Activated naive CD8-positive, alpha-beta T cell treated with anti-CD3 and anti-CD28 coated beads, Interleukin-2, amount 50 U/mL, for 24 hours (primary cell): ENCODE measurements around the gene SPTAN1.
A peak's percentile ranks its signal among the peaks of the same experiment; 100 is the strongest.

Experiments
- ATAC-seq: fragments of 150-1000 bp; cut with Tn5 transposase; one replicate; pipeline ENCODE4 v1.10.0; 2021
- DNase-seq: peaks from one replicate; pipeline ENCODE4 v3.0.0; 2021
- H3K27ac Mint-ChIP-seq: one replicate; pipeline ENCODE4 v1.8.0; 2021; ENCODE audit warnings: mild to moderate bottlenecking, mixed read lengths
- H3K27me3 Mint-ChIP-seq: one replicate; pipeline ENCODE4 v1.8.0; 2021; ENCODE audit warnings: mixed read lengths
- H3K36me3 Mint-ChIP-seq: one replicate; pipeline ENCODE4 v1.8.0; 2021; ENCODE audit warnings: low read depth, mixed read lengths
- H3K4me1 Mint-ChIP-seq: one replicate; pipeline ENCODE4 v1.8.0; 2021; ENCODE audit warnings: mixed read lengths
- H3K4me3 Mint-ChIP-seq: one replicate; pipeline ENCODE4 v1.8.0; 2021; ENCODE audit warnings: mild to moderate bottlenecking, moderate library complexity, mixed read lengths
- H3K9me3 Mint-ChIP-seq: one replicate; pipeline ENCODE4 v1.8.0; 2021; ENCODE audit warnings: mixed read lengths

SPTAN1 gene

DNA sequence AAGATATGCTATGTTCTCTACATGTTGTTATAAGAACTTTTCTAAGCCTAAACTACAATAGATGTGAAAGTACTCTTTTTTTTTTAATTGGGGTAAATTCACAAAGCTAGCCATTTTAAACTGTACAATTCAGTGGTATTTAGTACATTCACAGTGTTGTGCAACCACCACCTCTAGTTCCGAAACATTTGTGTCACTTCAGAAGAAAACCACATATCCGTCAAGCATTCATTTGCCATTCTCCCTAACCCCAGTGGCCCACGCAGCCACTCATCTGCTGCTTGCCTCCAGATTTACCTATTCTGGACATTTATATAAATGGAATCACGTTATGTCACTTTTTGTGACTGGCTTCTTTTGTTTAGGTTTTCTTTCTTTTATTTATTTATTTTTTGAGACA is 43.1 kb downstream of the SPTAN1 start:
- Mint-ChIP-seq H3K4me1 (peaks cover 4% of the 10 kb centered on the region), H3K4me3 (no peak overlapping the region), H3K36me3 (peaks cover 37% of the 10 kb centered on the region), H3K27ac (no peak overlapping the region), H3K9me3 (no peaks in the 10 kb centered on the region), H3K27me3 (no peaks in the 10 kb centered on the region)
- no peak for ATAC-seq
- no peak for DNase-seq

DNA sequence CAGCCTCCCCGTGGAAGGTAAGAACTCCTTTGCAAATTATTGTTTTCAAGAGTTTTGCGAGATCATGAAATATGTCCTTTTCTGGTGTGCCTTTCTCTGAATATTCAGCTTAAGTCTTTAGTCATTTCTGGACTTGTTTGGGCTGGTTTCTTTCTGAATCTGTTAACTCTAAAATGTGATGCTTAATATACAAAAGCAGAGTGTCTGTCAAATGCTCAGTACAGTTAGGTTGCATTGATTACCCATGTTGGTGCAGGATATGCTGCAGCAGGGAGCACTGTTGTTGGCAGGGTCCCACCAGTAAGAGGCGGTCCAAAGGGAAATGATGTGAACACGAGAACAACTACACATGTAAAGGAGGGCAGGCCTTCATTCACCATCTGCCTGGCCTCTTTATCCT is 47.7 kb downstream of the SPTAN1 start:
- no peaks in the 10 kb centered on the region for H3K9me3 Mint-ChIP-seq
- DNase-seq (no peak), ATAC-seq (no peak)
- H3K4me3 Mint-ChIP-seq: no peak overlapping the region
- no peaks in the 10 kb centered on the region for H3K27me3 Mint-ChIP-seq
- peaks cover 38% of the 10 kb centered on the region for H3K36me3 Mint-ChIP-seq
- H3K4me1 Mint-ChIP-seq: peaks cover 4% of the 10 kb centered on the region
- peak overlapping the region; percentile 22 for H3K27ac Mint-ChIP-seq

DNA sequence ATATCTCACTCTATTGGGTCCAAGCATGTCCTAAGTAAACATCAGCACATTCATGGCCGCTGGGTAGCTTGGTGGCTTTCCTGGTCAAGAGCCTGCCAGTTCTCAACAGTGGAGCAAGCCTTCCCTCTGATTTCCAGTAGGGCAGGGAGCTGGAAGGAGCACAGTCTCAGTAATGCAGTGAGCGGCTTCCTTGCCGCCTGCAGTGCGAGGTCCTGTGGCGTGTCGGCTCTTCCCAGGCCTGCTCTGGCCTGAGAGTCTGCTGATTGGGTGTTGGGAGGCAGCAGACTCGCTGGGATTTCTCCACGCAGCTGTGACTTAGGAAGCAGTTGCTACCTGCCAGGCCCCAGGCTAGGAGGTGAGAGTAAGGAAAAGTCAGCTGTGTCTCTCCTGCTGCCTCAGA is 51.3 kb downstream of the SPTAN1 start:
- DNase-seq: no peak
- H3K9me3 Mint-ChIP-seq: no peaks in the 10 kb centered on the region
- no peak for ATAC-seq
- no peaks in the 10 kb centered on the region for H3K27me3 Mint-ChIP-seq
- peaks cover 36% of the 10 kb centered on the region for H3K36me3 Mint-ChIP-seq
- no peak overlapping the region for H3K4me3 Mint-ChIP-seq
- H3K27ac Mint-ChIP-seq: no peak overlapping the region
- peaks cover 4% of the 10 kb centered on the region for H3K4me1 Mint-ChIP-seq

DNA sequence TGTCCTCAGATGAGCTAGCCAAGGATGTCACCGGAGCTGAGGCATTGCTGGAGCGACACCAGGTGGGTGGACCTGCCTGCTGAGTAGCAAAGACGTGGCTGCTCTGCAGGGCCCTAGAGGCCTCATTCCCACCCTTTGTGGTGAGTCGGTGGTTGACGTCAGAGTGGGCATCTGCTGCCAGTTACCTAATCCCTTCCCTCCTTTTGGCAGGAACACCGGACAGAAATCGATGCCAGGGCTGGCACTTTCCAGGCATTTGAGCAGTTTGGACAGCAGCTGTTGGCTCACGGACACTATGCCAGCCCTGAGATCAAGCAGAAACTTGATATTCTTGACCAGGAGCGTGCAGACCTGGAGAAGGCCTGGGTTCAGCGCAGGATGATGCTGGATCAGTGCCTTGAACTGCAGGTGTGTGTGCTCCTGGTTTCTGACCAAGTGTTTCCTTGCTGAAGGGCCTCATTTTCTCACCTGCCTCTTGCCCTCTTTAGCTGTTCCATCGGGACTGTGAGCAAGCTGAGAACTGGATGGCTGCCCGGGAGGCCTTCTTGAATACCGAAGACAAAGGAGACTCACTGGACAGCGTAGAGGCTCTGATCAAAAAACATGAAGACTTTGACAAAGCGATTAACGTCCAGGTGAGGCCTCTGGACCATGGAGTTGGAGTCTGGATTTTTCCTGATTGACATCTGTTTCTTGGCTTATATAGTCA is 55.4 kb downstream of the SPTAN1 start:
- Mint-ChIP-seq H3K27me3 (no peaks in the 10 kb centered on the region), H3K4me3 (no peak overlapping the region), H3K9me3 (no peaks in the 10 kb centered on the region), H3K4me1 (no peaks in the 10 kb centered on the region), H3K36me3 (peaks cover 49% of the 10 kb centered on the region), H3K27ac (no peak overlapping the region)
- DNase-seq: no peak
- no peak for ATAC-seq

DNA sequence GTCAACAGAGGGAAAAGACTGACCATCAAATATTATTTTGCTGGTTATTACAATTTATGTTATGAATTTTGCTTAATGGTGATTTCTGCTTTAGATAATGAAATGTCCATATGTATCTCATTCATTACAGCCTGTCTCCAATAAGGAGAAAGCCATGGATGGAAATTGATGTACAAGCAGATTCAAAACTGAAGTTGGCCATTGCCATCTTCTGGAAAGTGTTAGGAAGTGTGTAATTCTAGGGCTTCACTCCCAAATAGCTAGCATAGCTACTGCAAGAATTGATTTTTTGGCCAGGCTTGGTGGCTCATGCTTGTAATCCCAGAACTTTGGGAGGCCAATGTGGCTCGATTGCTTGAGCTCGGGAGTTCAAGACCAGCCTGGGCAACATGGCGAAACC is 58.5 kb downstream of the SPTAN1 start:
- no peak for DNase-seq
- no peaks in the 10 kb centered on the region for H3K27me3 Mint-ChIP-seq
- no peak overlapping the region for H3K4me3 Mint-ChIP-seq
- H3K27ac Mint-ChIP-seq: no peak overlapping the region
- H3K36me3 Mint-ChIP-seq: peaks cover 48% of the 10 kb centered on the region
- H3K4me1 Mint-ChIP-seq: no peaks in the 10 kb centered on the region
- no peak for ATAC-seq
- no peaks in the 10 kb centered on the region for H3K9me3 Mint-ChIP-seq

DNA sequence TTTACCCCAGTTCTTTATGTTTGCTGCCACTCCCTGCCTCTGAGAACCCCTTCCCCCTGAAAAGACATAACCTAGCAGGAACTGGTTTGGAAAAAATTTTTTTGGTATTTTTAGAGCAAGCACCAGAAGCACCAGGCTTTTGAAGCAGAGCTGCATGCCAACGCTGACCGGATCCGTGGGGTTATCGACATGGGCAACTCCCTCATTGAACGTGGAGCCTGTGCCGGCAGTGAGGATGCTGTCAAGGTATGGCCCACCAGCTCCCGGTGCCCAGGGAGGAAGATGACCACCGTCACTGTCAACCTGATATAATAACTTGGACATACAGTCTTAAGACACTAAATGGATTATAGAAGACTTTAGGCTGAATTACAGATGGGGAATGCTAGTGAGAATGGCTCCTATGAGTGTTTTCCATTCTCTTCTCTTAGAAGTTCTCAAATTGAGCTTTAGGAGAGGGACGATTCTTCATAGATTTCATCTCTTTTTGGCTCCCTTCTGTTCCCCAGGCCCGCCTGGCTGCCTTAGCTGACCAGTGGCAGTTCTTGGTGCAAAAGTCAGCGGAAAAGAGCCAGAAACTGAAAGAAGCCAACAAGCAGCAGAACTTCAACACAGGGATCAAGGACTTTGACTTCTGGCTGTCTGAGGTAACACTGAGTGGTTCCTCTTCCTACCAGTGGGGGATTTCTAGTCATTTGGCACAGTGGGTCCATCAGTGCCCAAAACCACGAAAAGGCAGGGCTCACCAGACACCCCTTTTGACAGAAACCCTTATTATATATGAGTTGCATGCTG is 59.4 kb downstream of the SPTAN1 start:
- Mint-ChIP-seq H3K27ac (no peak overlapping the region), H3K36me3 (peaks cover 51% of the 10 kb centered on the region), H3K27me3 (no peaks in the 10 kb centered on the region), H3K9me3 (no peaks in the 10 kb centered on the region), H3K4me3 (no peak overlapping the region), H3K4me1 (no peaks in the 10 kb centered on the region)
- no peak for DNase-seq
- ATAC-seq: no peak

DNA sequence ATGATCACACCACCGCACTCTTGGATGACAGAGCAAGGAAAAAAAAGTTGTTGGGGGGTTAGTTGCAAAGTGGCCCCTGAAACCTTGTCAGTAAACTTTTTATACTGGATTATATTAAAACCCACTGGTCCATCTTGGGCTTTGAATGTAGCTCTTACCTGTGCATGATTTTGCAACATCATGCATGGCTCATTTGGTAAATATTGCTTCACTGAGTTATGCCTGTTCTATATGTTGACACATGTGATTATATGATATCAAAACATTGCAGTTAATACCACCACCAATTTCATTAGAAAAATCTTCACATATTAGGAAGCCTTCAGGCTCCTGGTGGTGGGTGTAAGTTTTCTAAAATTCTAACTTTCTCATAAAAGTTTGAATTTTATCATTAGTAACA is 62.3 kb downstream of the SPTAN1 start:
- DNase-seq (no peak), ATAC-seq (no peak)
- H3K27me3 Mint-ChIP-seq: no peaks in the 10 kb centered on the region
- H3K9me3 Mint-ChIP-seq: no peaks in the 10 kb centered on the region
- no peak overlapping the region for H3K4me3 Mint-ChIP-seq
- no peak overlapping the region for H3K27ac Mint-ChIP-seq
- H3K4me1 Mint-ChIP-seq: no peaks in the 10 kb centered on the region
- peaks cover 49% of the 10 kb centered on the region for H3K36me3 Mint-ChIP-seq

DNA sequence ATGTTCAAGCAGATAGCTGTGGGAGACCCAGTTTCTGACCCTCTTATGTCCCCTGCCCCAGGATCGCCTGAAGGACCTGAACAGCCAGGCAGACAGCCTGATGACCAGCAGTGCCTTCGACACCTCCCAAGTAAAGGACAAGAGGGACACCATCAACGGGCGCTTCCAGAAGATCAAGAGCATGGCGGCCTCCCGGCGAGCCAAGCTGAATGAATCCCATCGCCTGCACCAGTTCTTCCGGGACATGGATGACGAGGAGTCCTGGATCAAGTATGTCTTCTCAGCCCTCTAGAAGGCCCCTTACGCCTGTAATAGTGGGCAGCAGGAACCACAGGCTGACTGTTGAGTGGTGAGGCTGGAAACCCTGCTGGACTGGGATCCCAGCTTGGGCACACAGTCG is 63.2 kb downstream of the SPTAN1 start:
- no peak for DNase-seq
- H3K4me1 Mint-ChIP-seq: no peaks in the 10 kb centered on the region
- ATAC-seq: no peak
- H3K4me3 Mint-ChIP-seq: no peak overlapping the region
- H3K9me3 Mint-ChIP-seq: no peaks in the 10 kb centered on the region
- no peaks in the 10 kb centered on the region for H3K27me3 Mint-ChIP-seq
- H3K27ac Mint-ChIP-seq: no peak overlapping the region
- H3K36me3 Mint-ChIP-seq: peaks cover 44% of the 10 kb centered on the region

DNA sequence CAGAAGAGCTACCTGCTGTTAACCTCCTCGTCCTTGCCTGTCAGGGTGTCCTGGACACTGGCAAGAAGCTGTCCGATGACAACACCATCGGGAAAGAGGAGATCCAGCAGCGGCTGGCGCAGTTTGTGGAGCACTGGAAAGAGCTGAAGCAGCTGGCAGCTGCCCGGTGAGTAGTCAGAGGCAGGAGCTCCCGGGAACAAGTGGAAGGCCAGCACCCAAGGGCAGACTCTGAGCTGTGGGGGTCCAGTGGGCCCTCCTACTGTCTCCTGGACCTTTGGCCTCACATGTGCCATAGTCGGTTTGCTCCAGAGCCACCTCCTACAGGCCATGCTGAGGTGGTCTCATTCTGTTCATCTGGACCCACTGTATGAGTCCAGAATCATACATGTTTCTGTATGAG is 65.6 kb downstream of the SPTAN1 start:
- DNase-seq: no peak
- no peak for ATAC-seq
- no peaks in the 10 kb centered on the region for H3K4me1 Mint-ChIP-seq
- H3K27ac Mint-ChIP-seq: no peak overlapping the region
- H3K4me3 Mint-ChIP-seq: no peak overlapping the region
- H3K36me3 Mint-ChIP-seq: peaks cover 42% of the 10 kb centered on the region
- H3K27me3 Mint-ChIP-seq: no peaks in the 10 kb centered on the region
- H3K9me3 Mint-ChIP-seq: no peaks in the 10 kb centered on the region

DNA sequence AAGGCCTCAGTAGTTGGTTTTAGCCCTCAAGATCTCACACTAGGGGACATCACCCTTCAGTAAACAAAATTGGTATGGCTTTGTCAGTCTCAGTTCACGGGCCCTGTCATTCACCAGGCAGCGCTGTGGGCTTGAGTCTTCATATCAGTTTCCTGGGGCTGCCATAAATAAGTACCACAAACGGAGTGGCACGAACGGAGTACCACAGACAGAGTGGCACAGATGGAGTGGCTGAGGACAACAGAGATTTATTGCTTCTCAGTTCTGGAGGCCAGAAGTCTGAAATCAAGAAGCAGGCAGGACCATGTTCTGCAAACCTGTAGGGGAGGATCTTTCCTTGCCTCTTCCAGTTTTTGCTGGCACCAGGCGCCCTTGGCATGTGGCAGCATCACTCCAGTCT is 66.7 kb downstream of the SPTAN1 start:
- Mint-ChIP-seq H3K36me3 (peaks cover 36% of the 10 kb centered on the region), H3K4me1 (no peaks in the 10 kb centered on the region), H3K9me3 (no peaks in the 10 kb centered on the region), H3K27me3 (no peaks in the 10 kb centered on the region), H3K27ac (no peak overlapping the region), H3K4me3 (no peak overlapping the region)
- DNase-seq (no peak), ATAC-seq (no peak)

DNA sequence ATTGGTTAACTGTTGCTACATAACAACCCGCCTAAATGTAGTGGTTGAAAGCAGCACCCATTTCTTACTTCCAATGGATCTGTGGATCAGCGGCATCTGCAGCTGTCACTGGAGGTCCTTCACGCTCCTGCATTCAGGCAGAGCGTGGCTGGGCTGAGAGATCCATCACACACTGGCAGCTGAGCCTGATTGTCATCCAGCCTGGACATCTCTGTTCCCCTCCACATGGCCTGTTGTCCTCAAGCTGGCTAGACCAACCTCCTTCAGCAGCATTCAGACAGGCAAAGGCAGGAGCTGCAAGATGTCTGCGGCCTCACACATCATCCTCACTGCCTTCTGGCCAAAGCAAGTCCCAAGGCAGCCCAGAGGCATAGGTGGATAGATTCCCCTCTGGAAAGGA is 67.4 kb downstream of the SPTAN1 start:
- Mint-ChIP-seq H3K27ac (no peak overlapping the region), H3K4me1 (no peaks in the 10 kb centered on the region), H3K4me3 (no peak overlapping the region), H3K27me3 (no peaks in the 10 kb centered on the region), H3K36me3 (peaks cover 34% of the 10 kb centered on the region), H3K9me3 (no peaks in the 10 kb centered on the region)
- DNase-seq (no peak), ATAC-seq (no peak)

DNA sequence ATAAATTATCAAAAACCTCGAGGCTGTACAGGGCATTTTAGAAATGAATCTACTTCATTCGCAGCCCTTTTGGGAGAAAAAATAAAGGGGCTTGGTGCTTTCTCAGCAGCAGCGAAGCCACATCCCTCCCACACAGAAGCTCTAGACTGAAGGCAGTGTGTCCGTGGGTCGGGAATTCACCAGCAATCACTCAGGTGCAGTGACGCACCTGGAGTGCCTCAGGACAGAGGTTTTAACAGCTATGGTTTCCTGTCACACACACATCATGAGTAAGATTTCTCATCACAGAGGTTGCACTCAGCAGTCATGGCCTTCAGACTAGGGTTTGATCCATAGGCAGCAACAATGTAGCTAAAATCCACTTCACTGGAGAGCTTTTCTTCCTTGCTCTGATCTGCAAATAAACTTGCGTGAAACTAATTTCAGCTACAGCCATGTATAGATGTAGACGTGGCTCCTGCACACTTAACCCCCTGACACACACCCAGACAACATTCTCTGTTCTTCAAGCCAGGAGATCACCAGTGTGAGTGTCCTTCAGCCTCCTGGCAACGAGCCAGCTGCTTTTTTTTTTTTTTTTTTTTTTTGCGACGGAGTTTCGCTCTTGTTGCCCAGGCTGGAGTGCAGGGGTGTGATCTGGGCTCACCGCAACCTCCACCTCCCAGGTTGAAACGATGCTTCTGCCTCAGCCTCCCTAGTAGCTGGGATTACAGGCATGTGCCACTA is 69.5 kb downstream of the SPTAN1 start:
- ATAC-seq: no peak
- no peaks in the 10 kb centered on the region for H3K27me3 Mint-ChIP-seq
- no peaks in the 10 kb centered on the region for H3K9me3 Mint-ChIP-seq
- H3K4me3 Mint-ChIP-seq: no peak overlapping the region
- H3K36me3 Mint-ChIP-seq: peaks cover 38% of the 10 kb centered on the region
- H3K4me1 Mint-ChIP-seq: no peaks in the 10 kb centered on the region
- H3K27ac Mint-ChIP-seq: no peak overlapping the region
- DNase-seq: no peak

DNA sequence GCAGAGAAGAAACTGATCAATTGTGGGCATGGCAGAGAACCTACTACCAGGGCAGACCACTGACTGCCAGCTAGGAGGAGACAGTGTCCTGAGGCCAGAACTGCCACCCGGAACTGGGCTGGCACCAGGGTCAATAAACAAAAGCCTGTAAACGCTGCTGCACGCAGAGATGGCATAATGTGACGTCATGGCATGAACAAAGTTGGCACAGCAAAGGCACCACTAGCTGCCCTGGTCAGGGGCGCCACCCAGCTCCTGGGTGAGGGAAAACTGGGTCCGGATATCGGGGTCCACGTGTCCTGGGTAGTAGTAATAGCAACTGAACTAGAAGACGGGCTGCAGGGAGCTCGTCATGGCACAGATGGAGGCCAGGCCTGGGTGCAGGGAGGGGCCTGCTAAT is 72.2 kb downstream of the SPTAN1 start:
- H3K9me3 Mint-ChIP-seq: no peaks in the 10 kb centered on the region
- H3K36me3 Mint-ChIP-seq: peaks cover 32% of the 10 kb centered on the region
- H3K27me3 Mint-ChIP-seq: no peaks in the 10 kb centered on the region
- H3K27ac Mint-ChIP-seq: no peak overlapping the region
- DNase-seq (no peak), ATAC-seq (no peak)
- no peaks in the 10 kb centered on the region for H3K4me1 Mint-ChIP-seq
- H3K4me3 Mint-ChIP-seq: no peak overlapping the region

DNA sequence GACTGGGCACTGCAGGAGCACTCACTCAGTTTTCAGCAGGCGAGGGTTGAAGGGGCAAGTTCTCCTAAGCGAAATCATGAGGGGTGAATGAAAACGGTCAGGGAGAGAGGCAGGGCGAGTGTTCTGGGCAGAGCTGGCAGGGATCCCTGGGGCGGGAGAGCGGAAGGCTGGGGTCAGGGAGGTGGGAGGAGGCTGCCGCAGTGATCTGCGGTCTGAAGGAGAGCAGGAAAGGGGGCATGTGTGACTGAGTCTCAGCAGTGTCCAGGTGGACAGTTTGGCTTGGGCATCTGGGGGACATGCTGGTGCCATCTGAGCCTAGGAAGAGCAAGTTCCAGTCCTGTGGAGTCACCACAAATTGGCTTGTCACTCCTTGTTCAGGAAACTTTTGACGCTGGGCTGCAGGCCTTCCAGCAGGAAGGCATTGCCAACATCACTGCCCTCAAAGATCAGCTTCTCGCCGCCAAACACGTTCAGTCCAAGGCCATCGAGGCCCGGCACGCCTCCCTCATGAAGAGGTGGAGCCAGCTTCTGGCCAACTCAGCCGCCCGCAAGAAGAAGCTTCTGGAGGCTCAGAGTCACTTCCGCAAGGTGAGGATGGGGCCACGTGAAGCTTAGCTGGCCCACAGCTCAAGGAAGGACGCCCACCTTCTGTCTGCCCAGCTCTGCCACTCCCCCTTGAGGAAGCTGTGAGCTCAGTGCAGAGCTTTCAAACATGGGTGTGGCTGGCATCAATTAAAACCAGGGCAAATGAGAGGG is 73.2 kb downstream of the SPTAN1 start:
- Mint-ChIP-seq H3K4me3 (no peak overlapping the region), H3K27me3 (no peaks in the 10 kb centered on the region), H3K4me1 (no peaks in the 10 kb centered on the region), H3K9me3 (no peaks in the 10 kb centered on the region), H3K36me3 (peaks cover 28% of the 10 kb centered on the region), H3K27ac (no peak overlapping the region)
- DNase-seq: no peak
- ATAC-seq: no peak
